Measurements from ENCODE around the gene KIF26B.
"Not testable (repeated sequence)": the region's sequence is repeated elsewhere in the genome, so short reads cannot be mapped to it uniquely, and the experiment has no call there.

KIF26B gene

GRCh38 chr1:245671966-245672767 lies 517.4 kb downstream of the KIF26B start:
- FAIRE-seq (no peak), DNase-seq (ENCODE audit: insufficient read length, low spot score) (no peak)
- no peak for TF ChIP-seq POLR2A (IDR thresholded peaks at IDR 0.05; ENCODE audit: low read depth, low read length)

- not testable (repeated sequence) for DNase-seq (ENCODE audit: insufficient read length, low spot score)
Measured at GRCh38 chr1:245672836-245673656, 518.3 kb downstream of the KIF26B start.

GRCh38 chr1:245673881-245674414 lies 519.2 kb downstream of the KIF26B start:
- no peak for DNase-seq (ENCODE audit: insufficient read length, low spot score)
- TF ChIP-seq POLR2A (IDR thresholded peaks at IDR 0.05; ENCODE audit: low read depth, low read length), result no peak
- no peak for FAIRE-seq

More at GRCh38 chr1:245672836-245673656, 518.3 kb downstream of the KIF26B start:
- FAIRE-seq, result not testable (repeated sequence)

GRCh38 chr1:245677461-245678240 lies 522.9 kb downstream of the KIF26B start:
- no peak for TF ChIP-seq POLR2A (IDR thresholded peaks at IDR 0.05; ENCODE audit: low read depth, low read length)
- DNase-seq (ENCODE audit: insufficient read length, low spot score), result no peak
- FAIRE-seq, result no peak

- DNase-seq (ENCODE audit: insufficient read length, low spot score) (no peak), FAIRE-seq (no peak)
- no peak for TF ChIP-seq POLR2A (IDR thresholded peaks at IDR 0.05; ENCODE audit: low read depth, low read length)
Measured at GRCh38 chr1:245678860-245679411, 524.2 kb downstream of the KIF26B start.

GRCh38 chr1:245679821-245680780 lies 525.3 kb downstream of the KIF26B start:
- TF ChIP-seq POLR2A (IDR thresholded peaks at IDR 0.05; ENCODE audit: low read depth, low read length), result no peak
- FAIRE-seq, result no peak
- DNase-seq (ENCODE audit: insufficient read length, low spot score), result no peak

- no peak for FAIRE-seq
- no peak for DNase-seq (ENCODE audit: insufficient read length, low spot score)
- no peak for TF ChIP-seq POLR2A (IDR thresholded peaks at IDR 0.05; ENCODE audit: low read depth, low read length)
Measured at GRCh38 chr1:245682638-245683628, 528.1 kb downstream of the KIF26B start.

GRCh38 chr1:245683676-245684075 lies 528.9 kb downstream of the KIF26B start:
- no peak for TF ChIP-seq POLR2A (IDR thresholded peaks at IDR 0.05; ENCODE audit: low read depth, low read length)
- no peak for FAIRE-seq
- no peak for DNase-seq (ENCODE audit: insufficient read length, low spot score)

GRCh38 chr1:245684166-245684565 lies 529.4 kb downstream of the KIF26B start:
- FAIRE-seq (no peak), DNase-seq (ENCODE audit: insufficient read length, low spot score) (no peak)
- no peak for TF ChIP-seq POLR2A (IDR thresholded peaks at IDR 0.05; ENCODE audit: low read depth, low read length)

GRCh38 chr1:245684571-245684970 lies 529.8 kb downstream of the KIF26B start:
- no peak for FAIRE-seq

GRCh38 chr1:245685111-245685810 lies 530.5 kb downstream of the KIF26B start:
- no peak for DNase-seq (ENCODE audit: insufficient read length, low spot score)
- FAIRE-seq, result no peak
- no peak for TF ChIP-seq POLR2A (IDR thresholded peaks at IDR 0.05; ENCODE audit: low read depth, low read length)

More at GRCh38 chr1:245684571-245684970, 529.8 kb downstream of the KIF26B start:
- no peak for TF ChIP-seq POLR2A (IDR thresholded peaks at IDR 0.05; ENCODE audit: low read depth, low read length)
- no peak for DNase-seq (ENCODE audit: insufficient read length, low spot score)
